SJSA1 (cell line): ENCODE data around the gene KCNN4. TPM values are rescaled to one million over a fixed set of nuclear protein-coding genes. Genes with fewer than 3 reads are reported as not detected.
A peak's percentile ranks its signal among the peaks of the same experiment; 100 is the strongest.
"Not testable (repeated sequence)": the region's sequence is repeated elsewhere in the genome, so short reads cannot be mapped to it uniquely, and the experiment has no call there.

ENCODE experiments used
- DNase-seq, 2 experiments: peaks; one replicate each; pipeline ENCODE4 v3.0.0-alpha.2; 2015 to 2020; ENCODE audit warnings: low spot score in 2 of 2, low read depth in 1 of 2
- H3K27ac ChIP-seq: fragments of 250-450 bp; sonication (Bioruptor Pico); 2 replicates; pipeline ENCODE4 v1.5.1; 2020; ENCODE audit warnings: mild to moderate bottlenecking, moderate library complexity
- H3K27me3 ChIP-seq: fragments of 250-450 bp; sonication (Bioruptor Pico); replicated peaks from 2 replicates; pipeline ENCODE4 v1.5.1; 2020; ENCODE audit warnings: mild to moderate bottlenecking, moderate library complexity
- H3K36me3 ChIP-seq: fragments of 250-450 bp; sonication (Bioruptor Pico); 2 replicates; pipeline ENCODE4 v1.5.1; 2020; ENCODE audit warnings: mild to moderate bottlenecking
- H3K4me1 ChIP-seq: fragments of 250-450 bp; sonication (Bioruptor Pico); replicated peaks from 2 replicates; pipeline ENCODE4 v1.6.1; 2021; ENCODE audit warnings: mild to moderate bottlenecking
- H3K4me3 ChIP-seq: fragments of 250-450 bp; sonication (Bioruptor Pico); 2 replicates; pipeline ENCODE4 v1.5.1; 2020; ENCODE audit warnings: mild to moderate bottlenecking
- H3K9me3 ChIP-seq: fragments of 250-450 bp; sonication (Bioruptor Pico); replicated peaks from 2 replicates; pipeline ENCODE4 v1.5.1; 2020; ENCODE audit warnings: mild to moderate bottlenecking
- total RNA-seq: library from RNA; depleted of rRNA; stranded (reverse); fragments of >200 nt; shearing (Covaris generic); gene quantifications from 2 replicates; pipeline ENCODE4 v1.2.3, GENCODE V29; 2014; rRNA removed

The KCNN4 gene
- total RNA-seq: 1.6 and 5.1 TPM in 2 replicates

GRCh38 chr19:43780706-43781525 is at the start of gene KCNN4:
Gene KCNN4 (minus strand): TSS chr19:43780973. CDS start chr19:43780861, 112 bp downstream.
- Histone ChIP-seq H3K36me3 (no peaks in the 10 kb centered on the region), H3K4me1 (peaks cover 62% of the 10 kb centered on the region), H3K27me3 (no peaks in the 10 kb centered on the region), H3K27ac (peak within 1 kb of the TSS; percentile 51), H3K9me3 (no peaks in the 10 kb centered on the region; the same call in 1 of the 2 replicates), H3K4me3 (peak within 1 kb of the TSS; percentile 28)
- peak; percentile 39 to 67 for DNase-seq

- peaks cover 4% of the 10 kb centered on the region; the same call in 1 of the 2 replicates for H3K4me1 ChIP-seq
- peak within 1 kb of the TSS; percentile 38 for H3K4me3 ChIP-seq
- no peaks in the 10 kb centered on the region for H3K27me3 ChIP-seq
- H3K36me3 ChIP-seq: peaks cover 25% of the 10 kb centered on the region
- peak; percentile 69 to 88 for DNase-seq
- peaks cover 7% of the 10 kb centered on the region; the same call in 1 of the 2 replicates for H3K9me3 ChIP-seq
- no peak within 1 kb of the TSS for H3K27ac ChIP-seq
Observed at GRCh38 chr19:43826787-43827754, 46.3 kb upstream of the KCNN4 start, which contains the start of gene ZNF283. Gene ZNF283 (plus strand): TSS chr19:43827321. CDS start chr19:43833505, 6,184 bp downstream.

GRCh38 chr19:43824572-43824971 is 43.8 kb upstream of the KCNN4 start:
- not testable (repeated sequence) for H3K4me3 ChIP-seq, H3K4me1 ChIP-seq, H3K9me3 ChIP-seq, H3K27ac ChIP-seq, H3K27me3 ChIP-seq
- H3K36me3 ChIP-seq: peaks cover 15% of the 10 kb centered on the region
- DNase-seq: peak in 1 of 2 experiments; percentile 39

GRCh38 chr19:43823856-43824255 is 43.1 kb upstream of the KCNN4 start:
- not testable (repeated sequence) for H3K27me3 ChIP-seq, H3K36me3 ChIP-seq, H3K9me3 ChIP-seq, H3K4me1 ChIP-seq, H3K27ac ChIP-seq, DNase-seq, H3K4me3 ChIP-seq

- Histone ChIP-seq H3K27me3 (no peaks in the 10 kb centered on the region), H3K4me3 (peak overlapping the region; percentile 16), H3K27ac (no peak overlapping the region)
Observed at GRCh38 chr19:43820884-43821215, 40.1 kb upstream of the KCNN4 start.

GRCh38 chr19:43820098-43820883 is 39.5 kb upstream of the KCNN4 start:
- H3K4me1 ChIP-seq: peaks cover 6% of the 10 kb centered on the region
- peaks cover 3% of the 10 kb centered on the region for H3K9me3 ChIP-seq
- DNase-seq: no peak

More at GRCh38 chr19:43820884-43821215, 40.1 kb upstream of the KCNN4 start:
- DNase-seq: no peak
- peaks cover 6% of the 10 kb centered on the region for H3K4me1 ChIP-seq
- no peaks in the 10 kb centered on the region for H3K36me3 ChIP-seq
- H3K9me3 ChIP-seq: peaks cover 3% of the 10 kb centered on the region

GRCh38 chr19:43818500-43818899 is 37.7 kb upstream of the KCNN4 start:
- DNase-seq: peak in 1 of 2 experiments; percentile 24
- Histone ChIP-seq H3K27me3 (no peaks in the 10 kb centered on the region), H3K4me3 (no peak overlapping the region), H3K4me1 (peaks cover 6% of the 10 kb centered on the region), H3K27ac (no peak overlapping the region), H3K9me3 (peaks cover 3% of the 10 kb centered on the region), H3K36me3 (no peaks in the 10 kb centered on the region)

More at GRCh38 chr19:43820098-43820883, 39.5 kb upstream of the KCNN4 start:
- Histone ChIP-seq H3K27ac (no peak overlapping the region), H3K36me3 (no peaks in the 10 kb centered on the region), H3K27me3 (no peaks in the 10 kb centered on the region), H3K4me3 (peak overlapping the region; percentile 16)

GRCh38 chr19:43817454-43817853 is 36.7 kb upstream of the KCNN4 start:
- not testable (repeated sequence) for H3K36me3 ChIP-seq, H3K27ac ChIP-seq, H3K27me3 ChIP-seq, H3K4me3 ChIP-seq, H3K9me3 ChIP-seq, H3K4me1 ChIP-seq
- DNase-seq: peak in 1 of 2 experiments; percentile 8

GRCh38 chr19:43814663-43815352 is 34.0 kb upstream of the KCNN4 start:
- no peak overlapping the region for H3K27ac ChIP-seq
- no peaks in the 10 kb centered on the region for H3K27me3 ChIP-seq
- DNase-seq: no peak
- H3K36me3 ChIP-seq: no peaks in the 10 kb centered on the region
- no peaks in the 10 kb centered on the region; the same call in 1 of the 2 replicates for H3K4me1 ChIP-seq
- H3K9me3 ChIP-seq: peaks cover 3% of the 10 kb centered on the region
- no peak overlapping the region for H3K4me3 ChIP-seq

GRCh38 chr19:43812688-43813087 is 31.9 kb upstream of the KCNN4 start:
- H3K27me3 ChIP-seq: no peaks in the 10 kb centered on the region
- peaks cover 3% of the 10 kb centered on the region; the same call in 1 of the 2 replicates for H3K9me3 ChIP-seq
- H3K4me1 ChIP-seq: no peaks in the 10 kb centered on the region
- no peak overlapping the region for H3K27ac ChIP-seq
- no peak overlapping the region for H3K4me3 ChIP-seq
- no peak for DNase-seq
- no peaks in the 10 kb centered on the region for H3K36me3 ChIP-seq

- Histone ChIP-seq H3K27me3 (no peaks in the 10 kb centered on the region), H3K4me1 (no peaks in the 10 kb centered on the region), H3K36me3 (no peaks in the 10 kb centered on the region), H3K27ac (no peak overlapping the region), H3K4me3 (no peak overlapping the region), H3K9me3 (peaks cover 3% of the 10 kb centered on the region; the same call in 1 of the 2 replicates)
- no peak for DNase-seq
Observed at GRCh38 chr19:43812259-43812658, 31.5 kb upstream of the KCNN4 start.

GRCh38 chr19:43811837-43812236 is 31.1 kb upstream of the KCNN4 start:
- Histone ChIP-seq H3K36me3 (no peaks in the 10 kb centered on the region), H3K27me3 (peaks cover under 1% of the 10 kb centered on the region; the same call in 1 of the 2 replicates), H3K4me1 (no peaks in the 10 kb centered on the region), H3K4me3 (no peak overlapping the region), H3K9me3 (peaks cover 3% of the 10 kb centered on the region; the same call in 1 of the 2 replicates), H3K27ac (no peak overlapping the region)
- no peak for DNase-seq
